Neural progenitor cell (in vitro differentiated cells): ENCODE results near the gene PRX. TPM values are rescaled to one million over a fixed set of nuclear protein-coding genes. Genes with fewer than 3 reads are reported as not detected.

Source experiments
- DNase-seq: peaks from one replicate; pipeline ENCODE4 v3.0.0-alpha.2; 2016; ENCODE audit warnings: low spot score
- H2AFZ ChIP-seq: fragments of 200-600 bp; sonication (generic); replicated peaks from 2 replicates; pipeline ENCODE4 v1.6.1; 2016; ENCODE audit warnings: antibody characterized with exemption
- H3F3A ChIP-seq: fragments of 200-600 bp; sonication (generic); 2 replicates; pipeline ENCODE4 v1.6.1; 2016; ENCODE audit warnings: antibody characterized with exemption, low read depth
- H3K27ac ChIP-seq: fragments of 200-600 bp; sonication (generic); 2 replicates; pipeline ENCODE4 v1.5.1; 2016; ENCODE audit warnings: mild to moderate bottlenecking
- H3K27me3 ChIP-seq: fragments of 200-600 bp; sonication (generic); 2 replicates; pipeline ENCODE4 v1.6.1; 2016; ENCODE audit warnings: mild to moderate bottlenecking, moderate library complexity
- H3K36me3 ChIP-seq: fragments of 200-600 bp; sonication (generic); 2 replicates; pipeline ENCODE4 v1.5.1; 2016
- H3K4me1 ChIP-seq: fragments of 200-600 bp; sonication (generic); 2 replicates; pipeline ENCODE4 v1.6.1; 2016; ENCODE audit warnings: mixed run types
- H3K4me2 ChIP-seq: fragments of 200-600 bp; sonication (generic); 2 replicates; pipeline ENCODE4 v1.6.1; 2016
- H3K4me3 ChIP-seq: fragments of 200-600 bp; sonication (generic); 2 replicates; pipeline ENCODE4 v1.5.1; 2016
- H3K79me2 ChIP-seq: fragments of 200-600 bp; sonication (generic); 2 replicates; pipeline ENCODE4 v1.6.1; 2016; ENCODE audit warnings: low read depth
- H3K9ac ChIP-seq: fragments of 200-600 bp; sonication (generic); 2 replicates; pipeline ENCODE4 v1.6.1; 2016
- H3K9me3 ChIP-seq: fragments of 200-600 bp; sonication (generic); 2 replicates; pipeline ENCODE4 v1.5.1; 2016; ENCODE audit warnings: low read depth
- H4K20me1 ChIP-seq: fragments of 200-600 bp; sonication (generic); 2 replicates; pipeline ENCODE4 v1.6.1; 2016; ENCODE audit warnings: low read depth
- H3K27ac Mint-ChIP-seq: 3 replicates; pipeline ENCODE4 v1.8.0; 2021; ENCODE audit warnings: mixed read lengths
- H3K27me3 Mint-ChIP-seq: 2 replicates; pipeline ENCODE4 v1.8.0; 2022; ENCODE audit warnings: low read depth, mild to moderate bottlenecking, inconsistent platforms, moderate library complexity, mixed read lengths; ENCODE audit not compliant: insufficient read depth
- H3K36me3 Mint-ChIP-seq: 3 replicates; pipeline ENCODE4 v1.8.0; 2021; ENCODE audit warnings: mixed read lengths
- H3K4me1 Mint-ChIP-seq: 3 replicates; pipeline ENCODE4 v1.8.0; 2021; ENCODE audit warnings: mixed read lengths
- H3K4me3 Mint-ChIP-seq: 3 replicates; pipeline ENCODE4 v1.8.0; 2021; ENCODE audit warnings: mild to moderate bottlenecking, moderate library complexity, mixed read lengths
- H3K9me3 Mint-ChIP-seq: 3 replicates; pipeline ENCODE4 v1.8.0; 2020; ENCODE audit warnings: mixed read lengths
- EZH2 ChIP-seq: fragments of 200-600 bp; sonication (generic); IDR thresholded peaks from 2 replicates; pipeline ENCODE4 v1.6.1; 2017; ENCODE audit warnings: antibody characterized with exemption, mild to moderate bottlenecking, moderate library complexity
- EZH2phosphoT487 ChIP-seq: fragments of 200-600 bp; sonication (generic); IDR thresholded peaks from 2 replicates; pipeline ENCODE4 v1.6.1; 2017; ENCODE audit warnings: antibody characterized with exemption
- total RNA-seq: library from RNA; depleted of rRNA; stranded (reverse); fragments of >200 nt; gene quantifications from 2 replicates; pipeline ENCODE4 v1.2.3, GENCODE V29; 2015; ENCODE audit warnings: low replicate concordance
- TF ChIP-seq, protein P1 (sequence below): fragments of 200-600 bp; sonication (generic); IDR thresholded peaks from 2 replicates; pipeline ENCODE4 v1.5.1; 2017; ENCODE audit warnings: antibody characterized with exemption, mild to moderate bottlenecking

The PRX gene
- total RNA-seq, 1 donor from 2014 or later = 1.4 TPM

DNA sequence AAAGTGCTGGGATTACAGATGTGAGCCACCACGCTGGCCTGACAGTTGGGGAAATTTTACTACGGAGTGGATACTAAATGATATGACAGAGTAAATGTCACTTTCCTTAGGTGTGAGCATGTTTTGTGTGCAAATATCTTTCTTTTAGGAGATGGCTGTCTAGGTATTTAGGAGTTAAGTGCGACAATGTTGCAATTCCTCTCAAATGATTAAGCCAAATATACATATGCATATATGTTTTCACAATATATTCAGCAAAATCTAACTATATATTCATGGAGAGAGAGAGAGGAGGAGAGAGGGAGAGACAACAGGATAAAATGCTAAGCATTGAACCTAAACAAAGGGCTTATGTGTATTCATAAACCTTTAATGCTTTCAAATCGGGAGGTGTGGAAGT is 36.3 kb upstream of the PRX start:
- Histone ChIP-seq H3K4me1 (peaks cover 14% of the 10 kb centered on the region), H3K27ac (no peak overlapping the region), H3K4me2 (no peak overlapping the region), H2AFZ (no peak overlapping the region), H3K27me3 (no peaks in the 10 kb centered on the region), H4K20me1 (no peaks in the 10 kb centered on the region), H3F3A (peaks cover 21% of the 10 kb centered on the region), H3K9me3 (no peaks in the 10 kb centered on the region), H3K4me3 (no peak overlapping the region), H3K9ac (no peak overlapping the region), H3K36me3 (no peaks in the 10 kb centered on the region), H3K79me2 (no peaks in the 10 kb centered on the region)
- H3K9me3 Mint-ChIP-seq = no peaks in the 10 kb centered on the region
- H3K27ac Mint-ChIP-seq = peak overlapping the region; percentile 24
- peaks cover 7% of the 10 kb centered on the region for H3K27me3 Mint-ChIP-seq
- TF ChIP-seq, protein P1, sequence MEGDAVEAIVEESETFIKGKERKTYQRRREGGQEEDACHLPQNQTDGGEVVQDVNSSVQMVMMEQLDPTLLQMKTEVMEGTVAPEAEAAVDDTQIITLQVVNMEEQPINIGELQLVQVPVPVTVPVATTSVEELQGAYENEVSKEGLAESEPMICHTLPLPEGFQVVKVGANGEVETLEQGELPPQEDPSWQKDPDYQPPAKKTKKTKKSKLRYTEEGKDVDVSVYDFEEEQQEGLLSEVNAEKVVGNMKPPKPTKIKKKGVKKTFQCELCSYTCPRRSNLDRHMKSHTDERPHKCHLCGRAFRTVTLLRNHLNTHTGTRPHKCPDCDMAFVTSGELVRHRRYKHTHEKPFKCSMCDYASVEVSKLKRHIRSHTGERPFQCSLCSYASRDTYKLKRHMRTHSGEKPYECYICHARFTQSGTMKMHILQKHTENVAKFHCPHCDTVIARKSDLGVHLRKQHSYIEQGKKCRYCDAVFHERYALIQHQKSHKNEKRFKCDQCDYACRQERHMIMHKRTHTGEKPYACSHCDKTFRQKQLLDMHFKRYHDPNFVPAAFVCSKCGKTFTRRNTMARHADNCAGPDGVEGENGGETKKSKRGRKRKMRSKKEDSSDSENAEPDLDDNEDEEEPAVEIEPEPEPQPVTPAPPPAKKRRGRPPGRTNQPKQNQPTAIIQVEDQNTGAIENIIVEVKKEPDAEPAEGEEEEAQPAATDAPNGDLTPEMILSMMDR = no peak
- TF ChIP-seq EZH2 (no peak), EZH2phosphoT487 (no peak)
- H3K36me3 Mint-ChIP-seq = no peaks in the 10 kb centered on the region
- DNase-seq = no peak
- peaks cover 19% of the 10 kb centered on the region for H3K4me1 Mint-ChIP-seq
- H3K4me3 Mint-ChIP-seq = no peak overlapping the region

DNA sequence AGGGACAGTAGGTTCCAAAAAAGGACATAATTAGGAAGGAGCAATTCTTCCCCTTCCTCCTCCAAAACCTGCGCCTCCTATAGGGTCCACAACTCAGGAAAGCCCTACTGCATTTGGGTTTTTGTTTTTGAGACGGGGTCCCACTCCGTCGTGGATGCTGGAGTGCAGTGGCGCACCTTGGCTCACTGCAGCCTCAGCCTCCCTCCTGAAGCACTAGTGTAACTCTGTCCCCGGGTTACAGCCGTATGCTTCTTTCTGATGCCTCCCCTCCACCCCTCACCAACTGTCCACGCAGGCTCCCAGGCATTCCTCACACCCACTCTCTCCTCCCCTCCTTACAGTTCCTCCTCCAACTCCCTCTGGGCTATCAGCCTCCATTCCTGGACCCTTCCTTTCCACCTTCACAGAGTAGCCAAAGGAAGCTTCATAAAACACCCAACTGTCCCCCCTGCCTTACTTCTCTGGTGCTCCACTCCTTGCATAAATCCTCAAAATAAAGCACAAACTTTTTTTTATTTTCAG is 33.1 kb upstream of the PRX start:
- Histone ChIP-seq H3F3A (peaks cover 34% of the 10 kb centered on the region), H3K27me3 (no peaks in the 10 kb centered on the region), H4K20me1 (peaks cover 16% of the 10 kb centered on the region), H3K9me3 (no peaks in the 10 kb centered on the region), H3K9ac (no peak overlapping the region), H2AFZ (peak overlapping the region; percentile 53), H3K79me2 (peaks cover 24% of the 10 kb centered on the region), H3K4me2 (peak overlapping the region; percentile 56), H3K4me3 (no peak overlapping the region), H3K4me1 (peaks cover 18% of the 10 kb centered on the region), H3K36me3 (no peaks in the 10 kb centered on the region), H3K27ac (peak overlapping the region; percentile 85)
- peaks cover 25% of the 10 kb centered on the region for H3K4me1 Mint-ChIP-seq
- H3K27me3 Mint-ChIP-seq = peaks cover 2% of the 10 kb centered on the region
- TF ChIP-seq EZH2phosphoT487 = no peak
- H3K27ac Mint-ChIP-seq = peak overlapping the region; percentile 91
- peaks cover 3% of the 10 kb centered on the region for H3K36me3 Mint-ChIP-seq
- peak overlapping the region; percentile 75 for H3K4me3 Mint-ChIP-seq
- DNase-seq = no peak
- H3K9me3 Mint-ChIP-seq = no peaks in the 10 kb centered on the region

DNA sequence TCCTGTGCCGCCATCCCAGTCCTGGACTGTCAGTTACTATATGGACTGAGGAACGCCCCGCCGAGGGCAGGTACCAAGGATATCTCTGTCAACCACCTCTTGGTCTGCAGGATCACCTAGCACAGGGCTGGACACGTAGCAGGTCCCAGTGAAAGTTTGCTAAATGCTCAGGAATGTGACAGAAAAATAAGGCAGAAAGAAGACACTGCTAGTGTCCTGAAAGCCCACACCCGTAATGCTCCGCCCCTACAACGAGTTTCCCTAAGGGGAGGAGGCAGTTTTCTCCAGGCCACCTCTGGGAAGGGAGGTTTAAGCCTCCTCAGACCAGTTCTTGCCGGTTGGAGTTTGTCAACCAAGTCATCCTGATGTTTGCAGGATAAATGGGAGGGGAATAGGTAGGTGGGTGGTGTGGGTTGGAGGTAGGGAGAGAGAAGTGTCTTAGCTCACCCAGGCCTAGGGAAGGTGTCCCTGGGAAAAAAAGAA is 32.6 kb upstream of the PRX start:
- Histone ChIP-seq H3K79me2 (peaks cover 29% of the 10 kb centered on the region), H3F3A (peaks cover 39% of the 10 kb centered on the region), H3K4me2 (peak overlapping the region; percentile 56), H3K9me3 (no peaks in the 10 kb centered on the region), H4K20me1 (peaks cover 21% of the 10 kb centered on the region), H3K4me3 (no peak overlapping the region), H3K4me1 (peaks cover 18% of the 10 kb centered on the region), H3K9ac (no peak overlapping the region), H3K27me3 (no peaks in the 10 kb centered on the region), H2AFZ (peak overlapping the region; percentile 53), H3K36me3 (no peaks in the 10 kb centered on the region), H3K27ac (peak overlapping the region; percentile 85)
- Mint-ChIP-seq H3K36me3 (peaks cover 3% of the 10 kb centered on the region), H3K4me3 (peak overlapping the region; percentile 81), H3K27me3 (peaks cover 2% of the 10 kb centered on the region), H3K4me1 (peaks cover 30% of the 10 kb centered on the region), H3K9me3 (no peaks in the 10 kb centered on the region), H3K27ac (peak overlapping the region; percentile 93)
- peak; percentile 78 for DNase-seq
- TF ChIP-seq, protein P1 = no peak
- TF ChIP-seq EZH2phosphoT487 = no peak
- TF ChIP-seq EZH2 = no peak

DNA sequence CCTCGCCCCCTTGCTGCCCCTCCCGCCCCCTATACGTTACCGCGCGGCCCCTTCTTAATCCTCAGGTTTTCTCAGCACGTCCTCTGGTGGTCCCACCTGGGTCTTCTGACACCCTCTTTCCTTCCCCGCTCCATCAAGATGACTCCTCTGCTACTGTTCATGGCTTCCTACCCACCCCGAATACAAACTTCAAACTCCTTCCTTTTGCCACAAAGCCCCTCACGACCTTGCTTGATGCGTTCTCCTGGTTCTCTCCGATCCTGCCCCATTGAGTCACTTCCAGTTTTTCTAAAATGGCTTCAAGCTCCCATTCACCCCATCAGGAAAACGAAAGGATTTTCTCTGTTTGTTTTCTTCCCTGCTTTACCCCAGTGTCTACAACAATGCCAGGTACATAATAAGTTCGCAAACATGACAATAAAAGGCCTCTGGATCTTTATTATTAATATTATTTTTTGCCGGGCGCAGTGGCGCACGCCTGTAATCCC is 31.7 kb upstream of the PRX start:
- no peaks in the 10 kb centered on the region for H3K27me3 ChIP-seq
- Mint-ChIP-seq H3K27ac (peak overlapping the region; percentile 94), H3K36me3 (peaks cover 3% of the 10 kb centered on the region), H3K27me3 (peaks cover 2% of the 10 kb centered on the region), H3K4me1 (peaks cover 30% of the 10 kb centered on the region), H3K9me3 (no peaks in the 10 kb centered on the region), H3K4me3 (peak overlapping the region; percentile 97)
- peak overlapping the region; percentile 86 for H3K4me3 ChIP-seq
- H3F3A ChIP-seq = peaks cover 42% of the 10 kb centered on the region
- H3K27ac ChIP-seq = peak overlapping the region; percentile 85
- H3K9me3 ChIP-seq = no peaks in the 10 kb centered on the region
- peaks cover 24% of the 10 kb centered on the region for H4K20me1 ChIP-seq
- H3K9ac ChIP-seq = no peak overlapping the region
- H3K36me3 ChIP-seq = no peaks in the 10 kb centered on the region
- no peak for DNase-seq
- peak overlapping the region; percentile 35 for H2AFZ ChIP-seq
- H3K4me2 ChIP-seq = peak overlapping the region; percentile 77
- no peak for TF ChIP-seq EZH2phosphoT487
- TF ChIP-seq, protein P1 = peak; percentile 43
- TF ChIP-seq EZH2 = no peak
- peaks cover 18% of the 10 kb centered on the region for H3K4me1 ChIP-seq
- peaks cover 33% of the 10 kb centered on the region for H3K79me2 ChIP-seq
